ENCODE data around the gene MRPL1. TPM values are rescaled to one million over a fixed set of nuclear protein-coding genes. Genes with fewer than 3 reads are reported as not detected.

Gene MRPL1
- polyA plus RNA-seq, 3 donors: 4.0 to 11.8 (median 10.7) TPM

GRCh38 chr4:77920371-77920770 is 57.7 kb downstream of the MRPL1 start:
- H3K4me3 Mint-ChIP-seq: no peak overlapping the region
- H3K9me3 Mint-ChIP-seq: peaks cover 2 to 6% (median 3%) of the 10 kb centered on the region in 7 donors
- peaks cover 13 to 21% of the 10 kb centered on the region in 2 donors for H3K36me3 Mint-ChIP-seq
- Histone ChIP-seq H4K20me1 (ENCODE audit: insufficient read depth, low read length) (no peaks in the 10 kb centered on the region), H3K9me3 (replicated peaks in 1 of 2; ENCODE audit: control insufficient read depth in 1 of 2, insufficient read depth in 1 of 2, low read length in 2 of 2) (peaks cover 0 to 3% of the 10 kb centered on the region in 2 donors), H3K36me3 (replicated peaks in 1 of 2; ENCODE audit: control insufficient read depth in 1 of 2, insufficient read depth in 2 of 2, low read length in 2 of 2) (peaks cover 0 to 6% of the 10 kb centered on the region in 2 donors), H3K4me2 (replicated peaks; ENCODE audit: extremely low read depth, low read length, poor library complexity, severe bottlenecking) (no peak overlapping the region), H3K27me3 (ENCODE audit: control insufficient read depth in 2 of 2, insufficient read depth in 2 of 2, low read length in 2 of 2) (no peaks in the 10 kb centered on the region), H3K79me2 (ENCODE audit: insufficient read depth, low read length) (no peaks in the 10 kb centered on the region), H2AFZ (ENCODE audit: insufficient read depth, low read depth, low read length, poor library complexity, severe bottlenecking) (no peak overlapping the region), H3K4me3 (replicated peaks in 1 of 3; ENCODE audit: low read depth in 2 of 3, low read length in 3 of 3) (no peak overlapping the region), H3K4me1 (ENCODE audit: control insufficient read depth in 1 of 2, insufficient read depth in 2 of 2, low read length in 2 of 2) (no peaks in the 10 kb centered on the region), H3K9ac (ENCODE audit: insufficient read depth, low read length, poor library complexity, severe bottlenecking) (no peak overlapping the region), H3K27ac (ENCODE audit: low read depth in 1 of 2, low read length in 2 of 2) (no peak overlapping the region)
- no peak for TF ChIP-seq CTCF (IDR thresholded peaks at IDR 0.05)
- no peak for DNase-seq
- peaks cover 6% of the 10 kb centered on the region for H3K4me1 Mint-ChIP-seq
- peaks cover 0 to 2% (median 0%) of the 10 kb centered on the region in 3 donors for H3K27me3 Mint-ChIP-seq (ENCODE audit: low read depth in 3 of 3)
- no CpG with 5 or more reads among the region's 3 CpGs for WGBS (ENCODE audit: insufficient coverage)
- intact Hi-C loops (cut with micrococcal nuclease): no loop called here
- H3K27ac Mint-ChIP-seq: no peak overlapping the region

- Mint-ChIP-seq H3K27ac (no peak overlapping the region), H3K9me3 (peaks cover 5 to 10% (median 7%) of the 10 kb centered on the region in 7 donors), H3K4me3 (no peak overlapping the region), H3K27me3 (ENCODE audit: low read depth in 3 of 3) (peaks cover 0 to 2% (median 0%) of the 10 kb centered on the region in 3 donors), H3K36me3 (peaks cover 20 to 27% of the 10 kb centered on the region in 2 donors), H3K4me1 (peaks cover 6% of the 10 kb centered on the region)
- Histone ChIP-seq H3K9ac (ENCODE audit: insufficient read depth, low read length, poor library complexity, severe bottlenecking) (no peak overlapping the region), H3K4me2 (replicated peaks; ENCODE audit: extremely low read depth, low read length, poor library complexity, severe bottlenecking) (no peak overlapping the region), H3K79me2 (ENCODE audit: insufficient read depth, low read length) (no peaks in the 10 kb centered on the region), H2AFZ (ENCODE audit: insufficient read depth, low read depth, low read length, poor library complexity, severe bottlenecking) (no peak overlapping the region), H3K4me1 (ENCODE audit: control insufficient read depth in 1 of 2, insufficient read depth in 2 of 2, low read length in 2 of 2) (no peaks in the 10 kb centered on the region), H3K27ac (ENCODE audit: low read depth in 1 of 2, low read length in 2 of 2) (no peak overlapping the region), H3K9me3 (replicated peaks in 1 of 2; ENCODE audit: control insufficient read depth in 1 of 2, insufficient read depth in 1 of 2, low read length in 2 of 2) (peaks cover 0 to 3% of the 10 kb centered on the region in 2 donors), H4K20me1 (ENCODE audit: insufficient read depth, low read length) (no peaks in the 10 kb centered on the region), H3K36me3 (replicated peaks in 1 of 2; ENCODE audit: control insufficient read depth in 1 of 2, insufficient read depth in 2 of 2, low read length in 2 of 2) (peaks cover 0 to 16% of the 10 kb centered on the region in 2 donors), H3K27me3 (ENCODE audit: control insufficient read depth in 2 of 2, insufficient read depth in 2 of 2, low read length in 2 of 2) (no peaks in the 10 kb centered on the region), H3K4me3 (replicated peaks in 1 of 3; ENCODE audit: low read depth in 2 of 3, low read length in 3 of 3) (no peak overlapping the region)
- no peak for DNase-seq
- TF ChIP-seq CTCF (IDR thresholded peaks at IDR 0.05): no peak
- intact Hi-C loops (cut with micrococcal nuclease): no loop called here
- WGBS (ENCODE audit: insufficient coverage): 0% methylated on average over 1 of the region's 5 CpGs
Measured at GRCh38 chr4:77921701-77922100, 59.1 kb downstream of the MRPL1 start.

Data from CD14-positive monocyte (primary cell).